ENCODE results near the gene HDHD3.

The HDHD3 gene

GRCh38 chr9:113363336-113363735 lies 13.4 kb downstream of the HDHD3 start:
- DNase-seq (ENCODE audit: low spot score), result no peak

- peak; percentile 38 for DNase-seq (ENCODE audit: low spot score)
These were observed 15.3 kb downstream of the HDHD3 start for GRCh38 chr9:113361304-113362018.

GRCh38 chr9:113360242-113360842 lies 16.4 kb downstream of the HDHD3 start:
- DNase-seq (ENCODE audit: low spot score), result no peak

GRCh38 chr9:113359385-113359784 lies 17.4 kb downstream of the HDHD3 start:
- no peak for DNase-seq (ENCODE audit: low spot score)

- DNase-seq (ENCODE audit: low spot score), result no peak
These were observed 20.0 kb downstream of the HDHD3 start for GRCh38 chr9:113356686-113357292.

- DNase-seq (ENCODE audit: low spot score), result no peak
These were observed 21.7 kb downstream of the HDHD3 start for GRCh38 chr9:113355040-113355596.

GRCh38 chr9:113352411-113352810 lies 24.4 kb downstream of the HDHD3 start:
- no peak for DNase-seq (ENCODE audit: low spot score)

GRCh38 chr9:113352006-113352405 lies 24.8 kb downstream of the HDHD3 start:
- DNase-seq (ENCODE audit: low spot score), result no peak

GRCh38 chr9:113350937-113351336 lies 25.8 kb downstream of the HDHD3 start:
- no peak for DNase-seq (ENCODE audit: low spot score)

- no peak for DNase-seq (ENCODE audit: low spot score)
These were observed 26.6 kb downstream of the HDHD3 start for GRCh38 chr9:113350107-113350661.

GRCh38 chr9:113349445-113350094 lies 27.2 kb downstream of the HDHD3 start, which contains the start of gene BSPRY:
Gene BSPRY, plus strand, starts transcription at chr9:113349541. Its CDS starts 39 bp downstream, at chr9:113349580.
- no peak for DNase-seq (ENCODE audit: low spot score)

- no peak for DNase-seq (ENCODE audit: low spot score)
These were observed 27.7 kb downstream of the HDHD3 start for GRCh38 chr9:113349066-113349444.

- no peak for DNase-seq (ENCODE audit: low spot score)
These were observed 28.3 kb downstream of the HDHD3 start for GRCh38 chr9:113348437-113348836.

- DNase-seq (ENCODE audit: low spot score), result no peak
These were observed 31.1 kb downstream of the HDHD3 start for GRCh38 chr9:113345671-113346070.

- no peak for DNase-seq (ENCODE audit: low spot score)
These were observed 31.6 kb downstream of the HDHD3 start for GRCh38 chr9:113345190-113345589.

- DNase-seq (ENCODE audit: low spot score), result peak; percentile 11
These were observed 33.0 kb downstream of the HDHD3 start for GRCh38 chr9:113343732-113344231.

GRCh38 chr9:113341712-113342410 lies 34.9 kb downstream of the HDHD3 start:
- DNase-seq (ENCODE audit: low spot score), result no peak

GRCh38 chr9:113340011-113340699 lies 36.6 kb downstream of the HDHD3 start, which contains the start of gene WDR31:
Gene WDR31, minus strand, starts transcription at chr9:113340275. Its CDS starts 8,253 bp downstream, at chr9:113332022.
- peak; percentile 95 for DNase-seq (ENCODE audit: low spot score)

GRCh38 chr9:113337714-113338113 lies 39.1 kb downstream of the HDHD3 start:
- DNase-seq (ENCODE audit: low spot score), result no peak

- DNase-seq (ENCODE audit: low spot score), result no peak
These were observed 45.0 kb downstream of the HDHD3 start for GRCh38 chr9:113331780-113332179.

Data from AG08395 (cell line).